Tongue (tissue), 2 donors: ENCODE data around the gene DEXI. TPM values are rescaled to one million over a fixed set of nuclear protein-coding genes. Genes with fewer than 3 reads are reported as not detected.

Experiments used
- DNase-seq: peaks from one replicate; pipeline ENCODE4 v3.0.0-alpha.2; 2015
- total RNA-seq: library from RNA; depleted of rRNA; stranded (reverse); fragments of >200 nt; gene quantifications from one replicate; pipeline ENCODE4 v1.2.3, GENCODE V29; 2014

The DEXI gene
- total RNA-seq: 56.2 TPM

DNA sequence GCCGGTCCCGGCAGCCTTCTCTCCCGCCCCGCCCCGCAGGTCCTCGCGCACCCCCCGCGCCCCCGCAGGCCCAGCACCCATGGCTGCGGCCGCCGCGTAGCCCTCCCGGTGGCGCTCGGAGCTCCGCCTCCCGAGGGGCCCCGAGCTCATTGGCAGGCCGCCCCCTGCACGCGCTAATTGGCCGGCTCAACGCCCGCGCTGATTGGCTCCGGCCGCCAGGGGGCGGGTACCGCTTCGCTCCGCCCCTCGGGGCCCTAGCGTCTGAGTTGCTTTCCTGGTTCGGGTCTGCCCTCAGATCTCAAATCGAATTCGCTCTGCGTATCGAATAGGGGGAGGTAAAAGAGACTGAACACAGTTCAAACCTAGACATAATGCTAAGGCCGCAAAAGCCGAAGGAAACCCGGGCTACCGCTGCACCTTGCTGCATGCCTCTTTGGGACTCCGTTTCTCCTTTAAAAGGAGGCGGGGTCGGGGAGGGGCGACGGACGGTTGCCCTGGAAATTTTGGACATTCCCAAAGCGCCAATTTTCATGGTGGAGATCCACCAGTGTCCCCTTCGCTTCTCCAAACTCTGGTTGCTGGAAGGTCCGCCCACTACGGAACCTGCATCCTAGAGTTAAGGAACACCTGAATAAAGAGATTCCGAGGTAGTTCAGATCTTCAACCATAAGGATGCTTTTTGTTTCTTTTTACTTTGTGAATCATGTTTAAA lies at the start of gene DEXI:
DEXI (minus strand) TSS at position 117 of the 712 bp plus-strand sequence. CDS start 463 bp downstream, outside the sequence.
- peak; percentile 96 for DNase-seq

DNA sequence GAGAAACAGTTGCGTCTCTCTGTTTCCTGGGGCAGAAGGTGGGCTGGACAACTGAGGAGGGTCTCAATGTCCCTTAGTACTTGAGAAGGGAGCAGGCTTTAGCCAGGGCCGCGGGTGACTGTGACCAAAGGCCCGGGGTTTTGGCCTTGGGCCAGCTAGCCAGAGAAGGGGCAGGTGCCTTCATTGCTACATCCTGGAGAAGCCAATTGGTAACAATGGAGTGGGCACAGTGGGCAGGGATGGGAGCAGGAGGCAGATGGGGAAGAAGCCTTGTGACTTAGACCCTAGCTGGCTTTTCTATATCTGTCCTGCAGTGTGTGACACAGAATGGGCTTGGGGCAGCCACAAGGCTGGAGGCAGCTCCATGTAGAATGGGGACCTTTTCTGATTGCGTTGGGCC lies 48.1 kb upstream of the DEXI start:
- no peak for DNase-seq

DNA sequence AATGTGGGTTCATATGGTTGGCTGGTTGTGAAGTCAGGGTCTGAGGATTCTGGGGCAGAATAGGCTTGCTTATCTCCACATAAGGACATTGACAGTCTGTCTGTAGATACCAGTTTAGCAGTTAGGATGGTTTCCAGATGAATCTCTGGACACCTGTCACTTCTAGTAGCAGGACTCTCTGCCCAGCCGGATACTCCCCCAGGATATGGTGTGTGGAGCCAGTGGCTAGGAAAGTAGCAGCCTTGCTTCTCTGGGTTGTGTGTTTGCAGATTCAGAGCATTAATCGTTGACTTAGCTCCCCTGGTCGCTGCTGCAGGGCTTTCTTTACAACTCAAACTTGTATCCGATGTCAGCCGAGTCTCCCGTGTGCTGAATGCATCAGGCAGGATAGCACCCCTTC lies 47.3 kb upstream of the DEXI start:
- no peak for DNase-seq

GRCh38 chr16:10988879-10989278 lies 46.6 kb upstream of the DEXI start:
- no peak for DNase-seq

DNA sequence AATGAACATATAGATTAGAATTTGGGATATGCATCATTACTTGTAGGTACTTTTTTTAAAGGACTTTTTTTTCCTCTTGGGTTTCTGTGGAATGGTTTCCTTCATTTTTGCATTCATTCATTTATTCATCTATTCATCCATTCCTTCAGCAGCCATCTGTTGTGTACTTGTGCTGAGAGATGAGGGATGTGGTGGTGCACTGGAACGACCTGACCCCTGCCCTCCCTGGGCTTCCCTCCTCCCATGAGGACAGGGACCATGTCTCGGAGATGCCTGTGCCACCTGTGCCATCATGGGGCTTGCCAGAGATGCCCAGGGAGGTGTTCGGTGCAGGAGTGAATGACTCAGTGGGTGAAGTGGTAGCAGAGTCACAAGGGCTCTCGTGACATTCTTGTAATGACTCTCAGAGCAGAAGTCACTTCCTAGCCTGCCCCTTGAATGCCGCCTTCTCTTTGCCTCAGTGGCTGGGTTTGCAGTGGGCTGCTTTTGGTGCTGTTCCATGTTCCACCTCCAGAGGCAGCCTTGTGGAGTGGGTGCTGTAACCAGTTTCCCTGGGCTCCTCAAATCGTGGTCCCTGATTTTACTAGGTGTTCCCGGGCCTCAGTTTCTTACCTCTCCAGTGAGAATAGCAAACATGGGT lies 46.0 kb upstream of the DEXI start:
- no peak for DNase-seq

DNA sequence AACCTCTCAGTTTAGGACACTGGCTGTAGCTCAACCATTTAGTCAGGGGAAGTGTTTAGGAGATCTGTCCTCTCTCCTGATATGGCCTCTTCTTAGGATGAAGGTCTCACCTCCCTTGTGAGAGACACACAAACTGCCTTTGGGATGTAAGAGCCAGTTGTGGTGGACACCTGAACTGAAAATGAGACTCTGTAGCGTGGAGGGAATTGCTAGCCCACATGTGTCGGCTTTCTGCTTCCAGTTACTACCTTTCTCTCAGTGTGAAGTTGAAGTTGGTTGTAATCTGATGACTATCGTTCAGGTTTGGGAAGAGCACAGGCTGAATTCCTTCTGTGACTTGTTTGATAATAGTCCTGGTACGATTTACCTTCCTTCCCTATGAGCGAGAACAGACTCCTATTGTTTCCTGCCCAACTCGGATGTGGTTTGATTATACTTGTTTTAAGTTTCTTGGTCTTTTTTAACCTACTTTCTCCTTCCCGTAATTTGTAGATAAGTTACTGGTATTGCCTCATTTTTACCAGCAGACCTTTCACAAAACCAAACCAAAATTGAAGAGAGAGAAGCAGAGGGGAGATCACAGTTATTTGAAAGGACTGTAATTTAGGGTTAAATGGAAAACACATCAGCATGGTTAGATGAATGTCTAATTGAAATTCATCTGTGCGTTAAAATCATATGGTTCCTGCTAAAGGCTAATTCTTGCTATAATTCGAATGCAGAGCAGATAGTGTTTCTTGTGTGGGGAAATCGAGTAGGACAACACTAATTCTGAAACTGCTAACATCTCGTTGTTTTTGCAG lies 45.3 kb upstream of the DEXI start:
- no peak for DNase-seq

DNA sequence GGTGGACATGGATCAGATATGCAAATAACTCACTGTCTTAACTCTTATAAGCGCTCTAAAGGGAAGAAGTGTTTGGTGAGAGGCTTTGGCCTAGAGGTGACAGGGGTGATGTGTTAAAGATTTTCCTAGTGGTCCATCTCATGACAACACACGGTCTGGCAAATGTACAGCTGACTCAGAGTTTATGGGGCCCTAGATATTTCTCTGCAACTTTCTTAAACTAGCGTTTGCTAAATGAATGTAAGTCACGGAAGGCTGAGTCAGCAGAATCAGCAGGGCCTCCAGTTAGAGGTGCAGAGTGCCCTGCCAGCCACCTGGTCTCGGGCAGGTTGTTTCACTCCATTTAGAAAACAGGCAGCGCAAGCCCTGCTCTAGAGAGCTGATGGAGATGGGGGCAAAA lies 42.2 kb upstream of the DEXI start:
- no peak for DNase-seq

GRCh38 chr16:10983159-10983558 lies 40.9 kb upstream of the DEXI start:
- no peak for DNase-seq

DNA sequence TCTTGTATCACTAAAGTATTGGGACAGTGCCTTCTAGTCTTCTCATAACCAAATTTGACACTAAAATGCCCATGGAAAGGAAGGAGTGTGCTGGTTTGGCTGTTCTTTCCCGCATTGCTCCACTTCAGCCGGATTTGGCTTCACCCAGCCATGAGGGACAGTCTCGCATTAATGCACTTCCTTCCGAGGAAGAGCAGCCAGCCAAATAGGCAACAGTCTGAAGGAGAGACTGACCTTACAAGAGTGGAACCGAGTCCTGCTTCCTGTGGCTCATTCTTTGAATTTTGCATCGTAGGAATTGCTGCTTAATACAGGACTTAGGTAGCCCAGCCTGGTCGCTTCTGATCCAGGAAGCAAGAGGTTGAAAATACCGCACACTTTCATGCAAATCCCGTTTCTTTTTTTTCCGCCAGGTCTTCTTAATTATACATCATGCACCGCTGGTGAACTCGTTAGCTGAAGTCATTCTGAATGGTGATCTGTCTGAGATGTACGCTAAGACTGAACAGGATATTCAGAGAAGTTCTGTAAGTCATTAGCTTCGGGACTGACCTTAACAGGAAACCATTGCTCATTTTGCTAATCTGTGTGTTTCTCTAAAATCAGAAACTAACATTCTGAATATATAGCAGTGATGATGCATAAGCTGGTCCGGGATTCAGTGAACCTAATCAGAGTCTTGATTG lies 40.3 kb upstream of the DEXI start:
- peak; percentile 72 for DNase-seq

- DNase-seq: no peak
These were observed 39.5 kb upstream of the DEXI start for GRCh38 chr16:10981697-10982216.

GRCh38 chr16:10980813-10981212 lies 38.5 kb upstream of the DEXI start:
- DNase-seq: peak; percentile 81

GRCh38 chr16:10979717-10980601 lies 37.7 kb upstream of the DEXI start:
- peak; percentile 81 for DNase-seq

DNA sequence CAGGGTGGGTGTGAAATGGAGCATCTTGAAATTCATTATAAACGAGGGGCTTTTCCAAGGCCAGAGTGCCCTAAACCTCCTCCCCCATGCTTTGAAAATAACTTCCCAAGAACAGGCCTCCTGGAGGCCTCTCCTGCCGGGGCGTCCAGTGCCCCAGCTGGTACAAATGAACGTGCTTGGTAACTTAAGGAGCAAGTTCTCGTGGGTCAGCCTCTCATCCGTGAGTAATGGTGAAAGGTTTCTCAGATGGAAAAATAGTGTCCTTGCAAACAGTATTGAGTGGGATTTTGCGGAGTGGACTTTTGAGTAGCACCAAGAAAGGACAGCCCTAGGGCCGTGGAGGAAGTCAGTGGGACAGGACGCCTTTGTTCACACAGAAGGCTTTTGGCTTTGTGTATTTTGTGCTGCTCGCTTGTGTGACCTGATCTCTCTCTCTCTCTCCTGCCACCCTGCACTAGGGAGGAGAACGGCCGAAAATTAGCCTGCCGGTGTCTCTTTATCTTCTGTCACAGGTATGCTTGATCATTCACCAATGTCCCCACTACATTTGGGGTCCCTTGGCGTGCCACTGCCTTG lies 36.7 kb upstream of the DEXI start:
- no peak for DNase-seq

DNA sequence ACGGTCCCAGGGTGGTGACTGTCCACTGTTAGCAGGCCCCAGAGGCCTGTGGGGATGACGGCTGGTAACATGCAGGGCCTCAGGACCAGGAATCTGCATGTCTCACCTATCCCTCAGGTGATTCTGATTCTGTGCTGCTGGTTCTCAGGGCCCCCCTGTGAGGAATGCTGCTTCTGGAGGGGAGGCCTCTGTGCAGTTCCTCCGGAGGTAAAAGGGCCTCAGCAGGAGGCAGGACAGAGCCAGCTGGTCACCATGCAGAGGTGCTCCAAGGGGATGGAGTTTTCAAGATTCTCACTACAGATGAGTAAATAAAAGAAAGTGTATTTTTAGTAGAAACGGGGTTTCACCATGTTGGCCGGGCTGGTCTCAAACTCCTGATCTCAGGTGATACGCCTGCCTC lies 35.9 kb upstream of the DEXI start:
- DNase-seq: no peak

GRCh38 chr16:10976634-10977033 lies 34.4 kb upstream of the DEXI start:
- no peak for DNase-seq

DNA sequence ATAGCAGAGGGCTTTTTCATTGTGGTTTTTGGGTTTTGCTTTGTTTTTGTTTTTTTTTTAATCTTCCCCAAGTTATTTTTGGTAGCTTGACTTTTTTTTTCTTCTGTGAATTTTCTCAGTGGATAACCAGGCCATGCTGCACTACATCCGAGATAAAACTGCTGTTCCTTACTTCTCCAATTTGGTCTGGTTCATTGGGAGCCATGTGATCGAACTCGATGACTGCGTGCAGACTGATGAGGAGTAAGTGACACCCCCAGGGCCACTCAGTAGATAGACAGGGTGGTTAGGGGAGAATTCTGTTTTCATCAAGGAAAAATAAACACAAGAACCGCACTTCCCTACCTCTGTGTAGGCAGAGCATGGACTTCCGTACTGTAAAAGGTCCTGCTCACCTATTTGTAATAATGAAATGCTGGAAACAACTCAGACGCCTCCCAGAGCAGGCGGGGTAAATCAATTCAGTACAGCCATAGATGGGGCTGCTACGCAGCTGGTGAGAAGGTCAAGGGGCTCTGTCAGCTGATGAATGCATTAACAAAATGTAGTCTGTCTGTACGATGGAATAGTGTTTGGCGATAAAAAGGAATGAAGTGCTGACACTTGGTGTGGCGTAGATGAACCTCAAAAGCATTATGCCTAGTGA lies 30.7 kb upstream of the DEXI start:
- DNase-seq: no peak

DNA sequence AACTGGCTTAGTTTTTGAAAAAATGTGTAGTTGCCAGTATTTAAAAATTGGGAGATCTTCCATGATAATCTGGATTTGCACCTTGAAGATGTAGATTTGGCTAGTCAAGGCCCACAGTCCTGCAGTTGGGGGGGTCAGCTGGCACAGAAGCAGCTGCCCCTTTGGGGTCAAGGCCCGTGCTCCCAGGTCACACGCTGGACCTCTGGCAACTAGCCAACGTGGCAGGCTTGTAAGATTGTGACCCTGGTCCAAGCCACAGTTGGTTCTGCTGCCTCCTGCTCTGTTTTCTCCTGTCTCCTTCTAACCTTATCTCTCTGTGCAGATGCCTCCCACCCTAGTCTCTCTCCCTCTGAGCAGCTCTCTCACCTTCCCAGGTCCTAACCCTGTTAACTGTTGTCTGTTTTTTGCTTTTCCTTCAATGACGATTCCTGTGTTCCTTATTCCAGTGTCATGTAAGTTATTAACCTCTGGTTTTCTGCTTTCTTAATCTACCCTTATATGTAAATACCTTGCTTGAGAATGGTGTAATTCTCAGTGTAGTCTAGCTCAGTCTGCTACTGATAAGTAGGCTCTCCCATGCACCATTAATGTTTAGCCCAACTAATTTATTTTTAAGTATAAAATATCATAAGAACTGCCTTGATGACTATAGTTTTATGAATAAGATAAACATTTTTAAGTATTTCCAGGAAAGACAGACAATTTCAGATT lies 30.0 kb upstream of the DEXI start:
- no peak for DNase-seq

- peak; percentile 92 for DNase-seq
These were observed 29.3 kb upstream of the DEXI start for GRCh38 chr16:10971560-10971961.

GRCh38 chr16:10970065-10970464 lies 27.8 kb upstream of the DEXI start:
- no peak for DNase-seq

DNA sequence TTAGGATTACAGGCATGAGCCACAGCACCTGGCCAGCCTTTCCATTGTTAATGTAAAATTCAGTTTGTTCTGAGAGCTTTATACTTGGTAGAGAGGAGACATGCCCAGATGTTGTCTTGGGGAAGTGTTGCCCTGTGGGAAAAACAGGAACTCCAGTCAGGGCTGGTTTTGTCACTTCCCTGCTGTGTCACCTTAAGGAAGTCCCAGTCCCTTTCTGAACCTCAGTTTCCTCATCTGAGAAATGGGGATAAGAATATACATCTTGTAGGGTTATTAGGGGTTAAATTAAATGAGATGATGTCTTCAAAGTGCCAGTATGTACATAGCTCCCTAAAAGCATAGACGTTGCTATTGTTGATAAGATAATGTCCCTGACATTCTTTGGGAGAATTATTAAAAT lies 27.3 kb upstream of the DEXI start:
- no peak for DNase-seq
